Heart left ventricle (tissue), 13 donors: ENCODE data around the gene PBX3.

Experiments
- POLR2A ChIP-seq, 2 donors: fragments of 450-650 bp; IDR thresholded peaks; one replicate each; pipeline ENCODE4 v1.6.1; 2017; ENCODE audit warnings: antibody characterized with exemption in 2 of 2, mild to moderate bottlenecking in 2 of 2, moderate library complexity in 2 of 2
- TF ChIP-seq, protein P1 (sequence below), 12 donors: fragments of 200-600 bp; sonication (generic) in 4 of 12; IDR thresholded peaks; one replicate each; pipeline versions ENCODE4 v1.5.0 to v1.8.0; 2018 to 2022; ENCODE audit warnings: antibody characterized with exemption in 12 of 12, mild to moderate bottlenecking in 5 of 12
- donor health status: ischemic (EF 13 %, LVEDD 7.1; RV severe dilation, severe dysfunction).
- donor health status: DM: no; HTN: yes; CAD: no.
- donor health status: DM: no; HTN: no; CAD: no.
- donor health status: ischemic (EF 25% LVEDD 6.9; RV normal size, moderate dysfunction).
- donor health status: ischemic (EF 25% LVEDD 5.7; RV mildly dilated, moderate dysfunction).
- donor health status: ischemic (EF 35%, LVEDD 5.7; RV mildly dilated, moderate dysfunction).
- donor health status: nonischemic (EF 11% LVEDD 7.7; RV severe dilation, severe dysfunction).
- donor health status: DM: yes; HTN: yes; CAD: no.
- donor health status: PGD.
- donor health status: ischemic (EF 29% LVEDD 5.4; RV normal size, mild dysfunction).
- donor health status: nonischemic (EF 23%, LVEDD 6.1; RV moderate dilation, normal function).

DNA sequence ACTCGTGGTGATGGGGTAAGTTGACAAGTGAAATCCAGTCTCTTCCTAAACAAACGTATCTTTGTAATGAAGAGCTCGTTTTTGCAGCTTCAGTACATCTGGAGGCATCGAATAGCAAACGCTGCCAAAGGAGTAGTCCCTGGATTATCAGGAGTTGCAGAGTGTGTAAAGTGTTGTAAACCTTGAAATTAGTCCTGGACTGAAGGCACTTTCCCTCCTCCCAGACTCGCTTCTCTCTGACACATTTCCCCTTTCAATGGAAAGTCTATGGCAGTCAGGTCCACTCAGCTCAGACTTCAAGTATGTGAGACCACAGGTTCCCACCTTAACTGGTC lies 1.5 kb upstream of the PBX3 start:
- TF ChIP-seq, protein P1, sequence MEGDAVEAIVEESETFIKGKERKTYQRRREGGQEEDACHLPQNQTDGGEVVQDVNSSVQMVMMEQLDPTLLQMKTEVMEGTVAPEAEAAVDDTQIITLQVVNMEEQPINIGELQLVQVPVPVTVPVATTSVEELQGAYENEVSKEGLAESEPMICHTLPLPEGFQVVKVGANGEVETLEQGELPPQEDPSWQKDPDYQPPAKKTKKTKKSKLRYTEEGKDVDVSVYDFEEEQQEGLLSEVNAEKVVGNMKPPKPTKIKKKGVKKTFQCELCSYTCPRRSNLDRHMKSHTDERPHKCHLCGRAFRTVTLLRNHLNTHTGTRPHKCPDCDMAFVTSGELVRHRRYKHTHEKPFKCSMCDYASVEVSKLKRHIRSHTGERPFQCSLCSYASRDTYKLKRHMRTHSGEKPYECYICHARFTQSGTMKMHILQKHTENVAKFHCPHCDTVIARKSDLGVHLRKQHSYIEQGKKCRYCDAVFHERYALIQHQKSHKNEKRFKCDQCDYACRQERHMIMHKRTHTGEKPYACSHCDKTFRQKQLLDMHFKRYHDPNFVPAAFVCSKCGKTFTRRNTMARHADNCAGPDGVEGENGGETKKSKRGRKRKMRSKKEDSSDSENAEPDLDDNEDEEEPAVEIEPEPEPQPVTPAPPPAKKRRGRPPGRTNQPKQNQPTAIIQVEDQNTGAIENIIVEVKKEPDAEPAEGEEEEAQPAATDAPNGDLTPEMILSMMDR (IDR thresholded peaks at IDR 0.05), result no peak
- no peak for TF ChIP-seq POLR2A (IDR thresholded peaks at IDR 0.05)
